GM08714 (cell line): ENCODE measurements around the gene TDRD6.
A peak's percentile ranks its signal among the peaks of the same experiment; 100 is the strongest.

Experiments
- H3K4me3 ChIP-seq: fragments of 200-500 bp; sonication (Bioruptor generic); 2 replicates; pipeline ENCODE4 v1.5.1; 2014; ENCODE audit warnings: mild to moderate bottlenecking, low read length, inconsistent platforms
- ZNF274 ChIP-seq: IDR thresholded peaks from 2 replicates; pipeline ENCODE4 v1.6.1; 2012; ENCODE audit warnings: mild to moderate bottlenecking, low read depth, low read length

Gene TDRD6

DNA sequence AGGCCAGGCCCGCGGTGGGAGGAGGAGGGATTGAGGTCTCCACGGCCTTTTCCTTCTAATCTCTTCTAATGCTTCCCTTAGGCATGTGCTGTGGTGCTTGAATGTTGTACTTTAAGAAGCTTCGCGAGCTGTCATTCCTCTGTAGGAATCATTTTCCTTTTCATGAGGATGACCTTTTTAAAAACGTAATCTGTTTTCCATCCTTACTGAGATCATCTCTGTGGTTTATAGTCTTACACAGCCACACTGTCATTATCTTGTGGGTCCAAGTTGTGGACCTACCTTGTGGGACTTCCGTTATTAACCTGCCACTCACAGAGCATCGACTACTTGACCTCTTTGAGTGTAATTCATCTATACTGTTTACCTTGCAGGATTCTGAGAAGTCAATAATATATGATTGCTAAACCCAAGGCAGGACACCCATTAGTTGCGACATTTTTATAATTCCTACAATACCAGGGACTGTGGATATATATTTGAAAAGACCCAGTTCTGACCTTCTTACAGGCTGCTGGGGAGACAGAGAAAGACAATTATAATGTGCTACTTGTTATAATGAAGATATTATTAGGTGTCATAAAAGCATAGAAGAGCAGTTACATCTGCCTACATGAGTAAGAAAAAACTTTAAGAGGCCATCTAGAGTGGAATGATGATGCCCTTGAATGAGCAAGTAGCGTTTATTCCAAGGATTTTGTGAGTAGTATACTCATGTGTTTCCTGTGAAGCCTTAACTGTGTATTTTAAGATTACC, 34.1 kb upstream of the TDRD6 start:
- no peak for TF ChIP-seq ZNF274
- peak overlapping the region; percentile 82 for H3K4me3 ChIP-seq

DNA sequence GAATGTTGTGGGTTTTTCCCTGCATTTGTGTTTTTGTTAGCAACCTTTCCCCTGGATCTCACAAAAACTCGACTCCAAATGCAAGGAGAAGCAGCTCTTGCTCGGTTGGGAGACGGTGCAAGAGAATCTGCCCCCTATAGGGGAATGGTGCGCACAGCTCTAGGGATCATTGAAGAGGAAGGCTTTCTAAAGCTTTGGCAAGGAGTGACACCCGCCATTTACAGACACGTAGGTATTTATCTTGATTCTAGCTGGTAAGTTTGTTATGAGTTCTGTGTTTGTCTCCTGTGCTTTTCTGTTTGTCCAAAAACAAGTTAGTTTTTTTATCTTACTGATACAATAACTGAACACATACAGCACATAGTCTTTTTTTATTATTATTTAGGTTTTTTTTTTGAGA, 31.9 kb upstream of the TDRD6 start:
- H3K4me3 ChIP-seq, result no peak overlapping the region
- TF ChIP-seq ZNF274, result no peak

DNA sequence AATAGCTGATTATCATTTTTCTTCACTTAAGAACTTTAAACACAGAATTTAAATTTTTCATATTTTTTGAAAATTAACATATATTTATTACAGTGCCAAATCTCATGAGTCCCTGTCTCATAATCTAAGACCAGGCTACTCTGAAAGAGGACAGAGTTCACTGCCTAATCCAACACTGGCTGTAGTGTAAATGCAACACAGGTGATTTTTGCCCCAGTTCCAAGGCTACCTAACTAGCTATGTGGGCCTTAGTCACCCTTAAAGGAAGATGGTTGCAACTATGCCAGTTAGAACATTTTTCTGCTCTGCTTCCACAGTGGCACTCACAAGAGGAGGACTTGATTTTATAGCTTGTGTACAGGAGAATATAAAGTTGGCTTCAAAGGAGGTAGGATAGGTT, 30.0 kb upstream of the TDRD6 start:
- no peak for TF ChIP-seq ZNF274

DNA sequence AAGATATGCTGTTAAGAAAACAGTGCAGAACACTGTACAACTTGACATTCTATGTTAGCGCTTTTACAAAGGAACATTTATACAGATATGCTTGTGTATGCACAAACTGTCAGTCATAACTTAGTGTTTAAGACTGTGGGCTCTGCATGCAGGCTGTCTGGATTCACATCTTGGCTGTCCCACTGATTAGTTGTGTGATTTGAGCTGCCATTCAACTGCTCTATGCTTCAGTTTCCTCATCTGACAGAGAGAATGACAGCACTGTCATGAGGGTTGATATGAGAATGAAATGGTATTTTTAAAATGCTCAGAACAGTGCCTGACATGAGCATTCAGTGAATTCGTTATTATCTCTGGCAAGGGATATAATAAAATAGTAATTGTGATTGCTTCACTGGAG, 26.2 kb upstream of the TDRD6 start:
- no peak for TF ChIP-seq ZNF274
- H3K4me3 ChIP-seq, result no peak overlapping the region

More for the DNA sequence above, 30.0 kb upstream of the TDRD6 start:
- no peak overlapping the region for H3K4me3 ChIP-seq

DNA sequence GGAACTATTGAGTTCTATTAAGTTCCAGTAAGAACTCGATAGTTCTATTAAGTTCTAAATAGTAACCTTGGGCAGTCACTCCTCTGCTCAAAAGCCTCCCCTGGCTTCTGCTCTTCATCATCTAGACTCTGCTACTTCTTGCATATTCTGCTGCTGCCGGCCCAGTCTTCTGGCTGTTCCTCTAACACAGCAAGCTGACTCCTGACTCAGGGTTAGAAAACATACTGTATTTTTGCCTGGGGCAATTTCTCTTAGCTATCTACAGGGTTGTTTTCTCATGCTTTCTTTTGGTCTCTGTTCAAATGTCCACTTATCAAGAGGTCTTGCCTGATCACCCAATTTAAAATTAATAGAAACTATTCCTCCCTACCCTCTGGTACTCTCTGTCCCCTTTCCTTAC, 20.3 kb upstream of the TDRD6 start:
- TF ChIP-seq ZNF274, result no peak
- H3K4me3 ChIP-seq, result no peak overlapping the region

- H3K4me3 ChIP-seq, result no peak overlapping the region
- TF ChIP-seq ZNF274, result no peak
These were observed 13.3 kb upstream of the TDRD6 start for GRCh38 chr6:46674410-46674809.

DNA sequence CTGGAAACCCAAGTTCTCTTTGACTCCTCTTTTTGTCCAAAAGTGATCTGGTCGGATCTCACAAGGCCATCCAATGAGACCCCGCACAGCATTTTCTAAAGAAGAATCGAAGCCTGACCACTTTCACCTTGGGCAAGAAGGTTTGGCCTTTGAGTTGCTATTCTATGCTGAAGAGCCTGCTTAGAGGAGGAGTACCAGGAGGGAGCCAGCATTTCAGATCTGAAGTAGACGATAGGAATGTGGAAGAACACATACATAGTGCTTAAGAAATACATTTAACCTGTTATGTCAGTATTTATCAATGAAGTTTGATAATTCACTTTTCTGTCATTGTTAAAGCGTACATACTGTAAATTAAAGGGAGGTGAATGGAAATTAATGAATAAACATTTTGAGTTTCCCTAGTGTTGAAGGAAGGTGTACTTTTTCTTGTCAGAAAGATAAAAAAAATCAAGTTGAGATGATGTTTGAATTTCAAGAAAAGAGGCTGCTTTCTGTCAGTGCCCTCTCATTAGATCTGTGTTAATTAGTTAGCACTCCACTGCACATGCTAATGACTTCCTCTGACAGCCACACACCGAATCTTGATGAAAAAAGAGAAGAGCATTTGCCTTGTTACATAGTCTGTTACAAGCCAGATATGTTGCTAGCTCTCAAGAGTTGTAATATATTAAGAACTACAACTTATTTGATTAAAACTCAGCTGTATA, 10.9 kb upstream of the TDRD6 start:
- H3K4me3 ChIP-seq, result no peak overlapping the region
- TF ChIP-seq ZNF274, result no peak

- no peak overlapping the region for H3K4me3 ChIP-seq
- no peak for TF ChIP-seq ZNF274
These were observed 10.4 kb upstream of the TDRD6 start for GRCh38 chr6:46677314-46677654.

DNA sequence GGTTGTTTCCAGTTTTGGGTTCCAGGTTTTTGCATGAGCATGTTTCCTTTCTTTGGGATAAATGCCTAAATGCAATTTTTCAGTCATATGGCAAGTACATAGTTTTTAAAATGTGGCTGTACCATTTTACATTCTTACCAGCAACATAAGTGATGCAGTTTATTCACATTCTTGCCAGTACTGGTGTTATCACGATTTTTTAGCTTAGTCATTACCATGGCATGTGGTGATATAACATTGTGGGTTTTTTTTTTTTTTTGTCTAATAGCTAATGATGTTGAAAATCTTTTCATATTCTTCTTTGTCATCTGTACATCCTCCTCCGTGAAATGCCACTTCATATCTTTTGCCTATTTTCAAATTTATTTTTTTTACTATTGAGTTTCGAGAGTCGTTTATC, 2.9 kb upstream of the TDRD6 start:
- TF ChIP-seq ZNF274, result no peak
- no peak overlapping the region for H3K4me3 ChIP-seq

- no peak for TF ChIP-seq ZNF274
- no peak overlapping the region for H3K4me3 ChIP-seq
These were observed 656 bp downstream of the TDRD6 start for GRCh38 chr6:46688117-46688965.

- TF ChIP-seq ZNF274, result no peak
- no peak overlapping the region for H3K4me3 ChIP-seq
These were observed 1.3 kb downstream of the TDRD6 start for GRCh38 chr6:46688966-46689335.

GRCh38 chr6:46689657-46690056, 2.0 kb downstream of the TDRD6 start:
- H3K4me3 ChIP-seq, result no peak overlapping the region
- no peak for TF ChIP-seq ZNF274

- no peak overlapping the region for H3K4me3 ChIP-seq
- no peak for TF ChIP-seq ZNF274
These were observed 2.6 kb downstream of the TDRD6 start for GRCh38 chr6:46690141-46690755.

GRCh38 chr6:46690911-46691451, 3.3 kb downstream of the TDRD6 start:
- no peak overlapping the region for H3K4me3 ChIP-seq
- no peak for TF ChIP-seq ZNF274
